ENCODE measurements around the gene ATP9B.

Gene ATP9B

DNA sequence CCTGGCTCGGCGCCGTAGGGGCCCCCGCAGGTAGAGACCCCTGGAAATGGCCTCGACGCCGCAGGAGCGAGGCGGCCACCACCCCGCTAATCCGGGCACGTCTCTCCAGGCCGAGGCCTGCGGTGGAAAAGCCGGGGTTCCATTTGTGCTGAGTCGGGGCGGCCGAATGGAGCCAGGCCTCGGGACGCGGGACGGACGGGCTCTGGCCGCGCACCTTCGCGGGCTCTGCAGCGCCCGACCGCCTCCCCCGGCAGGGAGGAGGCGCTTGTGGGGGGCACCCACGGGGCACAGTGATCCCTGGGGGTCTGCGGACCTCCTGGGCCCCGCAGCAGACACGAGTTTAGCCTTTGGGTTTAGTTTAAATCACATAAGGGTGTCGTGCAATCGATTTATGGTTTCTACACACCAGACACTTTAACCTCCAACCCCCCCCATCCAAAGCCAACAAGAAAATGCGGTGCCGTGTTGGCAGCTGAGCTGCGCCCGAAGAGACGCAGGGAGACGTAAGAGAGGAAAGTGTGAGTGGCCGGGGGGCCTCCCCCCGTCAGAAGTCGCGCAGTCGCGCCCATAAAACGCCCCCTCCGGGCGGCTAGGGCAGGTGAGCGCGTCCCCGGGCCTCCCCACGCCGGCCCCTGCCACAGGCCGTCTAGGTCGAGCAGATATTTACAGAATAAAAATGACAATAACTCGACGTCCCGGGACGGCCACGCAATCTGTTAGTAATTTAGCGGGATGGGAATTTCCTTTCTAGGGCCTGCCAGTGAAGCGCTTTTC is 325.5 kb downstream of the ATP9B start:
- no peak for TF ChIP-seq ZNF274 (IDR thresholded peaks at IDR 0.05; ENCODE audit: low read depth, low read length)
- H3K4me3 ChIP-seq (ENCODE audit: low read length), result no peak overlapping the region; the same call in 1 of the 2 replicates

- TF ChIP-seq ZNF274 (IDR thresholded peaks at IDR 0.05; ENCODE audit: low read depth, low read length), result no peak
- no peak overlapping the region for H3K4me3 ChIP-seq (ENCODE audit: low read length)
Observed at GRCh38 chr18:79395308-79395640, 326.1 kb downstream of the ATP9B start.

DNA sequence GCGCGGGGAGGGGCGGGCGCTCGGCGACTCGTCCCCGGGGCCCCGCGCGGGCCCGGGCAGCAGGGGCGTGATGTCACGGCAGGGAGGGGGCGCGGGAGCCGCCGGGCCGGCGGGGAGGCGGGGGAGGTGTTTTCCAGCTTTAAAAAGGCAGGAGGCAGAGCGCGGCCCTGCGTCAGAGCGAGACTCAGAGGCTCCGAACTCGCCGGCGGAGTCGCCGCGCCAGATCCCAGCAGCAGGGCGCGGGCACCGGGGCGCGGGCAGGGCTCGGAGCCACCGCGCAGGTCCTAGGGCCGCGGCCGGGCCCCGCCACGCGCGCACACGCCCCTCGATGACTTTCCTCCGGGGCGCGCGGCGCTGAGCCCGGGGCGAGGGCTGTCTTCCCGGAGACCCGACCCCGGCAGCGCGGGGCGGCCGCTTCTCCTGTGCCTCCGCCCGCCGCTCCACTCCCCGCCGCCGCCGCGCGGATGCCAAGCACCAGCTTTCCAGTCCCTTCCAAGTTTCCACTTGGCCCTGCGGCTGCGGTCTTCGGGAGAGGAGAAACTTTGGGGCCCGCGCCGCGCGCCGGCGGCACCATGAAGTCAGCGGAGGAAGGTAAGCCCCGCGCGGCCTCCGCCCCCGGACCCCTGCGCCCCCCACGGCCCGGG is 326.7 kb downstream of the ATP9B start, which contains the start of gene NFATC1:
TSS of gene NFATC1 (plus strand) at position 170 of the 644 bp plus-strand sequence. CDS start at position 465, 295 bp downstream.
- no peak for TF ChIP-seq ZNF274 (IDR thresholded peaks at IDR 0.05; ENCODE audit: low read depth, low read length)
- H3K4me3 ChIP-seq (ENCODE audit: low read length), result peak within 1 kb of the TSS; percentile 50; the same call in 1 of the 2 replicates

DNA sequence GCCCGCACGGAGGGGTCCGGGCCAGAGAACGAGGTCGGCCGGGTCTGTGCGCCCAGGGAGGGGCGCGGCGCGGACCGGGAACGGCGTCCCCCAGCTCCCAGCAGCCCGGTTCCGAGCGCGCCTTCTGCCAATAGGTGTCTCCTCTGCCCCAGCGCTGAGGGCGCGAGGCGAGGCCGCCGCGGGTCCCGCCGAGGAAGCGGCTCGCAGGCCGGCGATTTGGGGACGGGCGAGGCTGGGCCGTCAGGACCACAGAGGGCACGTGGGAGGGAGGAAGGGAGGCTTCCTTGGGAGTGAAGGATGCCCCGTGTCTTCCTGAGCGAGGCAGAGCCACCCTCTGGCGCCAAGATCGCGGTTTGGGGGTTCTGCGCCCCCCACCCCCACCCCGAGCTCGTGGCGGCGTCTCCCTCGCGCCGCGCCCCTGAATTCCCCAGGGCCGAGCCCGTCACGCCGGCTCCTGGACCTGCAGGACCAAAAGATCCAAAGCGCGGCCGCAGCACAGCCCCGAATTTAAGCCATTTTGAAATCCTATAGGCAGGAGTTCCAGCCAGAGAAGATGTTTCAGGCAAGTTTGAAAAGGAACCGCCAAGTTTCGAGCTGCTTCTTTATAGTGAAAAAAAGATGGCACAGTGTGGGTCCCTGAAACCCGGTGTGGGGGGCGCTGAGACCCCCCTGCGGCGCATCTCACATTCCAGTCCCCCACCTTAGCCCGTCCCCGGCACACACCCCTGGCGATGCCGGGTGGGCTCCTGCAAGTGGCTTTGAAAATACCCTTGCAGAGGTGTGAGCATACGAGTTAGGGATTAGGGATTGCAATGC is 327.4 kb downstream of the ATP9B start:
- peak overlapping the region; percentile 19; the same call in 1 of the 2 replicates for H3K4me3 ChIP-seq (ENCODE audit: low read length)
- TF ChIP-seq ZNF274 (IDR thresholded peaks at IDR 0.05; ENCODE audit: low read depth, low read length), result no peak

DNA sequence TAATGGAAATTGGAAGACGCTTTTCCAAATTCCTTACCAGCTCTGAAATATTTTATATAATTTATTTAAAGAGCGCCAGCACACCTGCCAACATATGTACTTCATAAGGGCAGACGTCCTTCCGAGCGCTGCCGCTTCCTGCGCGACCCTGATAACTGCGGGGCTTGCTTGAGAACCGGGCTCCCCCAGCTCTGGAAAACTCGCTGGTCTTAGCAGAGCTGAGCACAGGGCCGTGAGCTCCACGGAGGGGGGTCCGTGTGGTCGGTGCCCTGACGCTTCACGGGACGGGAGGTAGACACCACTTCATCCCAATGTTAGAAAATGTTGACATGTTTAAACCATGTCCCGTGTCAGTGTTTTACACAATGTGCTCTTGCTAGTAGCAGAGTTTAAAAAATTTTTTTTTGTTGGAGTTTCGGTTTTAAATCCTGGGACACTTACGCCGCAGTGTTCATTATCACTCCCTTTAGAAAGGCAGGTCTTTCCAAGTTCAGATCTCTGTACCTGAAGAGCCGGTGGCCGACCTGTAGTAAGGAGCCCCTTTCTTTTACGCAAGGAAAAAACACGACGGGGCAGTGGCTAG is 328.1 kb downstream of the ATP9B start:
- no peak overlapping the region for H3K4me3 ChIP-seq (ENCODE audit: low read length)
- no peak for TF ChIP-seq ZNF274 (IDR thresholded peaks at IDR 0.05; ENCODE audit: low read depth, low read length)

DNA sequence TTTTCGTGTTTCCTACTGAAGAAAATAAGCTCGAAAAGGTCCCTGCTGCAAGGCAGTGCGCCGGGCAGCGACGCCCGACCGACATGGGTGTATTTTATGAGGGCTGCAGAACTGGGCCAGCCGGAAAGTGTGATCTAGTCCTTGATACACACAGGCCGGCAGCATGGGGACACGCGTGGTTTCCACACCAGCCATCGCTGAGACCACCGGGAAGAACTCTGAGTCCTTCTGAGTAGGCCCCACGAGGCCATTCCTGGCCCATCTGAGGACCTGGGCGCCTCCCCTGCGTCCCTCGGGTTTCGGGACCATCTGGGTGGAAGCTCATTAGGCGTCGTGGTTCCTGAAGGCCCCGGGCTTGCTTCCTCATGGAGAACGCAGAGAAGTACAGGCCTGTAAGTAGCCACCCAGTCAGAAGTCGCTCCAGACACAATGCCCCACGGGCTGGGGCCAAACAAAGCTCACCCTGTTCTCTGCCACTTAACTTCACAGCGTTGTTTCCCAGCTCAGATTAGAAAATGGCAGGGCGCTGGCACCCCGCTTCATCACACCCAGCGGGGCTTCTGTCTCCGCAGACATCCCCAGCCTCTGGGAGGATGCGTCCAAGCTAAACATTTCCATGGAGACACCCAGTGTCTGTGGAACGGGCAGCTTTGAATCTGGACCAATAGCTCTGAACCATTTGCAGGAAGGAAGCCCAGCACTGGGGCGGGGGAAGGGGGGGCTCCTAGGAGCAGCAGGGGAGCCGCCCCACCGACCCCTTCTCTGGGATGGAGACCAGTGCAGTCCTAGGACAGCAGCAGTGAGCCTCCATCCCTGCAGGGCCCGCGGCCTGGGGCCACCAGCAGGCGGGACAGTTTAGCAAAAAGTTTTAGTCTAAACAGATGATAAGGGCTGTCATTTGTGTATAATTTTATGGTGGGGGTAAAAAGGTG is 328.9 kb downstream of the ATP9B start:
- TF ChIP-seq ZNF274 (IDR thresholded peaks at IDR 0.05; ENCODE audit: low read depth, low read length), result no peak
- H3K4me3 ChIP-seq (ENCODE audit: low read length), result no peak overlapping the region

DNA sequence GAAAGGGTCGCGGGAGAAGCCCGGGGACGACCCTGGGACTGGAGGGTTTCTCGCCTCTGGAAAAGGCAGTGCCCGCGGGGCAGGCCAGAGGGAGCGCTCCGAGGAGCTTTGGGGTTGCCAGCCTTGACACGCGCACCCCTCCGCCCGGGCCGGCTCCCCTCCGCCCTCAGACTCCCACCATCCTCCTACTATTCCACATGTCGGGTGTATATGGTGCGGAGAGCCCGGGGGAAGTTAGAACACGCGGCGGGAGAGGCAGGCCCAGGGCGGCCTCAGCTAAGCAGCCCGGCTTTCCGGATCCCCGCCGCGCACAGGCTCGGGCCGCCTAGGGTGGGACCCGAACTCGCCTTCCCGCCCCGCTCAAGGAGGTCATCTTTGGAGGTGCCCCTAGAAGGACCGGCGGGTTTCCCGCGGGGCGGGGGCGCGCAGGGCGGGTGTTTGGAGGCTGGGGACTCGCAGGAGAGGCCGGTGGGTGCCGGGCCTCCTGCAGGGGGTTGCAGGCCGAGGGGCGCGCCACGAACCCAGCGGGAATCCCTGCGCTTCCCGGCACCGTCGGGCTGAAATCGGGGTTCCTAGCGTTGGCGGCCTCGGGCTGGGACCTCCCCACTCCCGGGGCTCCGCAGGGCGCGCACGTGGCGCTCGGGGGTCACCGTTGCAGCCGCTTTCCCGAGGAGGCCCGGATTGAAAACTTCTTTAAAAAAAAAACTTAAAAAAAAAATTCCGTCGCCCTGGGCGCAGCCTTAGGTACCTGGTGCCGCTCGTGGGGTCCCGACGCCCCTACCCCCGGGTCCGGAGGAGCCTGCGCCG is 330.3 kb downstream of the ATP9B start:
- peak overlapping the region; percentile 57; the same call in 1 of the 2 replicates for H3K4me3 ChIP-seq (ENCODE audit: low read length)
- no peak for TF ChIP-seq ZNF274 (IDR thresholded peaks at IDR 0.05; ENCODE audit: low read depth, low read length)

- TF ChIP-seq ZNF274 (IDR thresholded peaks at IDR 0.05; ENCODE audit: low read depth, low read length), result no peak
- H3K4me3 ChIP-seq (ENCODE audit: low read length), result peak overlapping the region; percentile 67
Observed at GRCh38 chr18:79400091-79400590, 330.9 kb downstream of the ATP9B start.

GRCh38 chr18:79400591-79401381 is 331.6 kb downstream of the ATP9B start:
- no peak for TF ChIP-seq ZNF274 (IDR thresholded peaks at IDR 0.05; ENCODE audit: low read depth, low read length)
- H3K4me3 ChIP-seq (ENCODE audit: low read length), result peak overlapping the region; percentile 67

DNA sequence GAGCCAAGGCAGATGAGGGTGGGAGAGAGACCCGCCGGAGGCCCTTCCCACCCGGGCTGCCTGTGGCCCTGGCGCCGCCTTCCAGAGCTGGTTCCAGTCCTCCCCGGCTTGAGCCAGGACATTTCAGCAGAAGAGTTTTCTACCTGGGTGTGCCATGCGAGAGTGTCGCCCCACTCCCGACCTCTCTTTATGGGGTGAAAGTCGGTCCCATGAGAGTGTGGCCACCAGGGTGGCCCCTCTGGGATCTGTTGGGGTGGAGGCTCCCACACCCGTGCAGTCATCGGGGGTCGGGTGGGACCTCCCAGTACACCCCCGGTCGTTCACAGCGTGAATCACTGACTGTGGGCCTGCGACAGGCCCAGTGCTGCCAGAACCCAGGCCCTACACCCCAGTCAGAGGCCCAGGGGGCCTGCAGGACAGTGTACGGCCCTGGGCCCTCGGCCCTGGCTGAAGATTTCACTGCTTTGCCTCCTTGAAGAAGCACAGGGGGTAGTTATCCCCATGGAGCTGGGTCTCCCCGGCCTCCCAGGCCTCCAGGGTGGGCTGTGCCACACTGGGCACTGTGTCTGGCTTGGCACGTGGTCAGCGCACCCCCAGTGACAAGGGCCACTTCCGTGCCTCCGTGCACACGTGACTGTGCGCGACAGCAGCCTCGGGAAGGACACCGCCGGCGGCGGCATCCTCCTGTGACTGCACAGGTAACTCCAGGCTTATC is 332.5 kb downstream of the ATP9B start:
- no peak for TF ChIP-seq ZNF274 (IDR thresholded peaks at IDR 0.05; ENCODE audit: low read depth, low read length)
- no peak overlapping the region for H3K4me3 ChIP-seq (ENCODE audit: low read length)

GRCh38 chr18:79402209-79402576 is 333.0 kb downstream of the ATP9B start:
- H3K4me3 ChIP-seq (ENCODE audit: low read length), result no peak overlapping the region
- TF ChIP-seq ZNF274 (IDR thresholded peaks at IDR 0.05; ENCODE audit: low read depth, low read length), result no peak

Data from GM08714 (cell line).